Duodenal mucosa (tissue), 2 donors: ENCODE results near the gene MAOA.
A peak's percentile ranks its signal among the peaks of the same experiment; 100 is the strongest.

Source experiments
- H3K27ac ChIP-seq: one replicate; pipeline ENCODE4 v1.7.0; 2013; ENCODE audit warnings: low read depth, low read length
- H3K27me3 ChIP-seq, 2 donors: one replicate each; pipeline ENCODE4 v1.7.0; 2013; ENCODE audit warnings: low read length in 2 of 2, control low read depth in 1 of 2; ENCODE audit not compliant: insufficient read depth in 2 of 2, control insufficient read depth in 1 of 2
- H3K36me3 ChIP-seq, 2 donors: one replicate each; pipeline ENCODE4 v1.7.0; 2013; ENCODE audit warnings: low read length in 2 of 2, control low read depth in 1 of 2; ENCODE audit not compliant: insufficient read depth in 2 of 2, control insufficient read depth in 1 of 2
- H3K4me1 ChIP-seq, 2 donors: one replicate each; pipeline ENCODE4 v1.7.0; 2013; ENCODE audit warnings: low read length in 2 of 2, control low read depth in 1 of 2; ENCODE audit not compliant: insufficient read depth in 2 of 2, control insufficient read depth in 1 of 2
- H3K4me3 ChIP-seq, 2 donors: one replicate each; pipeline ENCODE4 v1.7.0; 2013; ENCODE audit warnings: low read length in 2 of 2, low read depth in 1 of 2
- H3K9ac ChIP-seq, 2 donors: one replicate each; pipeline ENCODE4 v1.7.0; 2013; ENCODE audit warnings: low read length in 2 of 2, low read depth in 1 of 2
- H3K9me3 ChIP-seq, 2 donors: one replicate each; pipeline ENCODE4 v1.7.0; 2013; ENCODE audit warnings: low read length in 2 of 2, control low read depth in 1 of 2; ENCODE audit not compliant: control insufficient read depth in 1 of 2

Gene MAOA

GRCh38 chrX:43682726-43683125, 26.6 kb downstream of the MAOA start:
- no peaks in the 10 kb centered on the region for H3K27me3 ChIP-seq
- peaks cover 0 to 27% of the 10 kb centered on the region in 2 donors for H3K36me3 ChIP-seq
- no peaks in the 10 kb centered on the region for H3K9me3 ChIP-seq
- no peak overlapping the region for H3K9ac ChIP-seq
- H3K27ac ChIP-seq, result no peak overlapping the region
- H3K4me3 ChIP-seq, result no peak overlapping the region
- peaks cover 0 to 19% of the 10 kb centered on the region in 2 donors for H3K4me1 ChIP-seq

GRCh38 chrX:43685221-43685620, 29.1 kb downstream of the MAOA start:
- Histone ChIP-seq H3K9ac (no peak overlapping the region), H3K4me1 (peaks cover 0 to 9% of the 10 kb centered on the region in 2 donors)

GRCh38 chrX:43688586-43688985, 32.5 kb downstream of the MAOA start:
- Histone ChIP-seq H3K27ac (no peak overlapping the region), H3K4me1 (peaks cover 8% of the 10 kb centered on the region in 2 donors), H3K4me3 (no peak overlapping the region), H3K36me3 (peaks cover 0 to 27% of the 10 kb centered on the region in 2 donors), H3K9me3 (no peaks in the 10 kb centered on the region), H3K27me3 (no peaks in the 10 kb centered on the region), H3K9ac (no peak overlapping the region)

More at GRCh38 chrX:43685221-43685620, 29.1 kb downstream of the MAOA start:
- H3K27me3 ChIP-seq, result no peaks in the 10 kb centered on the region
- H3K27ac ChIP-seq, result no peak overlapping the region
- H3K4me3 ChIP-seq, result no peak overlapping the region
- H3K9me3 ChIP-seq, result no peaks in the 10 kb centered on the region
- H3K36me3 ChIP-seq, result peaks cover 0 to 27% of the 10 kb centered on the region in 2 donors

- Histone ChIP-seq H3K4me3 (no peak overlapping the region), H3K9me3 (no peaks in the 10 kb centered on the region), H3K4me1 (peaks cover 19 to 32% of the 10 kb centered on the region in 2 donors), H3K27me3 (no peaks in the 10 kb centered on the region), H3K36me3 (peaks cover 0 to 12% of the 10 kb centered on the region in 2 donors), H3K9ac (no peak overlapping the region), H3K27ac (peak overlapping the region; percentile 5)
Measured at GRCh38 chrX:43693602-43694406, 37.7 kb downstream of the MAOA start.

- Histone ChIP-seq H3K36me3 (peaks cover 0 to 6% of the 10 kb centered on the region in 2 donors), H3K4me3 (no peak overlapping the region), H3K9me3 (no peaks in the 10 kb centered on the region), H3K4me1 (peaks cover 19 to 47% of the 10 kb centered on the region in 2 donors), H3K27me3 (no peaks in the 10 kb centered on the region), H3K9ac (no peak overlapping the region), H3K27ac (no peak overlapping the region)
Measured at GRCh38 chrX:43699475-43699874, 43.4 kb downstream of the MAOA start.

- Histone ChIP-seq H3K4me1 (peaks cover 19 to 40% of the 10 kb centered on the region in 2 donors), H3K27ac (peak overlapping the region; percentile 20), H3K36me3 (no peaks in the 10 kb centered on the region), H3K9me3 (no peaks in the 10 kb centered on the region), H3K27me3 (no peaks in the 10 kb centered on the region), H3K4me3 (peak overlapping the region in 1 of 2 donors; percentile 22), H3K9ac (no peak overlapping the region)
Measured at GRCh38 chrX:43702079-43702524, 46.0 kb downstream of the MAOA start.

- peaks cover 14 to 42% of the 10 kb centered on the region in 2 donors for H3K4me1 ChIP-seq
- H3K4me3 ChIP-seq, result peak overlapping the region in 1 of 2 donors; percentile 22
- H3K36me3 ChIP-seq, result no peaks in the 10 kb centered on the region
- H3K27ac ChIP-seq, result peak overlapping the region; percentile 20
- H3K27me3 ChIP-seq, result no peaks in the 10 kb centered on the region
- no peak overlapping the region for H3K9ac ChIP-seq
- H3K9me3 ChIP-seq, result no peaks in the 10 kb centered on the region
Measured at GRCh38 chrX:43702660-43703059, 46.6 kb downstream of the MAOA start.

GRCh38 chrX:43703211-43703791, 47.2 kb downstream of the MAOA start:
- Histone ChIP-seq H3K27me3 (no peaks in the 10 kb centered on the region), H3K27ac (no peak overlapping the region), H3K4me1 (peaks cover 17 to 42% of the 10 kb centered on the region in 2 donors), H3K9me3 (no peaks in the 10 kb centered on the region), H3K4me3 (no peak overlapping the region), H3K36me3 (no peaks in the 10 kb centered on the region), H3K9ac (no peak overlapping the region)

- no peaks in the 10 kb centered on the region for H3K9me3 ChIP-seq
- H3K9ac ChIP-seq, result no peak overlapping the region
- no peak overlapping the region for H3K27ac ChIP-seq
- H3K36me3 ChIP-seq, result peaks cover 3% of the 10 kb centered on the region in 2 donors
- peaks cover 15 to 30% of the 10 kb centered on the region in 2 donors for H3K4me1 ChIP-seq
- no peak overlapping the region for H3K4me3 ChIP-seq
- H3K27me3 ChIP-seq, result no peaks in the 10 kb centered on the region
Measured at GRCh38 chrX:43706786-43707370, 50.8 kb downstream of the MAOA start.
